H1 (cell line): Measurements from ENCODE around the gene USF1.

ENCODE experiments used
- ATF2 ChIP-seq: IDR thresholded peaks from 2 replicates; pipeline ENCODE4 v1.6.1; 2012; ENCODE audit warnings: low read length, inconsistent platforms
- GABPA ChIP-seq: IDR thresholded peaks from 2 replicates; pipeline ENCODE4 v1.6.1; 2011; ENCODE audit warnings: mild to moderate bottlenecking, low read length, moderate library complexity, borderline replicate concordance; ENCODE audit not compliant: insufficient read depth
- POLR2A ChIP-seq, 2 experiments: IDR thresholded peaks; 1 replicate in 1 of 2; 2 replicates in 1 of 2; pipeline ENCODE4 v1.6.1; 2011; ENCODE audit warnings: low read depth in 2 of 2, low read length in 2 of 2, mild to moderate bottlenecking in 2 of 2; ENCODE audit errors: control extremely low read depth in 1 of 2
- SIRT6 ChIP-seq: IDR thresholded peaks from one replicate; pipeline ENCODE4 v1.7.1; 2012; ENCODE audit warnings: low read length, inconsistent platforms

- TF ChIP-seq POLR2A (IDR thresholded peaks at IDR 0.05; ENCODE audit: control extremely low read depth in 1 of 2, low read depth in 2 of 2, low read length in 2 of 2) (no peak), ATF2 (no peak), SIRT6 (no peak), GABPA (no peak)
Observed at GRCh38 chr1:161021970-161022353, 23.8 kb downstream of the USF1 start.
